Prostate gland (tissue), 2 donors: Measurements from ENCODE around the gene STRIP1.

Experiments
- CTCF ChIP-seq, 4 experiments: fragments of 200-600 bp in 2 of 4; fragments of 450-650 bp in 2 of 4; sonication (generic) in 2 of 4; IDR thresholded peaks; 1 replicate in 3 of 4; 2 replicates in 1 of 4; pipeline ENCODE4 v1.5.1; 2016 to 2019; ENCODE audit warnings: antibody characterized with exemption in 4 of 4, mild to moderate bottlenecking in 2 of 4, moderate library complexity in 2 of 4
- POLR2AphosphoS5 ChIP-seq: sonication (generic); formaldehyde crosslinking; IDR thresholded peaks from one replicate; pipeline ENCODE4 v1.6.1; 2017; ENCODE audit warnings: antibody characterized with exemption

GRCh38 chr1:110047463-110047862 is 13.0 kb downstream of the STRIP1 start:
- no peak for TF ChIP-seq POLR2AphosphoS5
- TF ChIP-seq CTCF (IDR thresholded peaks at IDR 0.05) = no peak
